Activated CD4-positive, CD25-positive, alpha-beta regulatory T cell treated with anti-CD3 and anti-CD28 coated beads, Interleukin-2, amount 50 U/mL, for 72 hours (primary cell): Measurements from ENCODE around the gene CCN5.
"Not testable (repeated sequence)": the region's sequence is repeated elsewhere in the genome, so short reads cannot be mapped to it uniquely, and the experiment has no call there.

Experiments
- DNase-seq: peaks from one replicate; pipeline ENCODE4 v3.0.0; 2021

The CCN5 gene

GRCh38 chr20:44695674-44696300, 19.4 kb upstream of the CCN5 start:
- no peak for DNase-seq

GRCh38 chr20:44696315-44696714, 18.9 kb upstream of the CCN5 start:
- DNase-seq, result no peak

DNA sequence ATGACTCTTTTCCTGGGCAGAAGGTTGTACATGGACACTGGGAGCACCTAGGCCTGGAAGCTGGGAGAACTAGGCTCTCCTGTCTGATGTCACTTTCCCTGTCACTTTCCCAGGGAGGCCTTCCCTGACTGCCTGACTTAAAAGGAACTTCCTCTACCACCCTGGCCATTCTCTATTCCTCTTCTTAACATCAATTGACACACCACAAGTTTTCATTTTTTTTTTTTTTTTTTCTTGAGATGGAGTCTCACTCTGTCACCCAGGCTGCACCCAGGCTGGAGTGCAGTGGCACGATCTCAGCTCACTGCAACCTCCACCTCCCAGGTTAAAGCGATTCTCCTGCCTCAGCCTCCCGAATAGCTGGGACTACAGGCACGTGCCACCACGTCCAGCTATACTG, 18.1 kb upstream of the CCN5 start:
- not testable (repeated sequence) for DNase-seq

DNA sequence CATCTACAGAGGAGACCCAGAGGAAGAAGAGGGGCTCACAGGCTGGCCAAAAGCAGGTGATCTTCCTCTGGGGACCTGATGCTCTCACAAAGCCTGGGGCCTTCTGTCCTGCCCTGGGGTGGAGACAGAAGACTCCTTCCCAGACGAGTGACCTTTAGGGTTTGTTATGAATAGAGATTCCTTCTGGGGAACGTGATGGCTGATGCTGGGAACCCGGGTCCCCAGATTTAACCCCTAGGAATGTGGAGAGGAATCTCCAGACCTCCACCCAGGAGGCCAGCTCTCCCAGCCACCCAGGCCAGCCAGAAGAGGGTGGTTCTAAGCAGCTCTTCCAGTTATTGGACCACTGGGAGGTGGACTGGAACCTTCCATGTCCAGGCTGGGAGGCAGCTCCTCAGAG, 16.8 kb upstream of the CCN5 start:
- no peak for DNase-seq

DNA sequence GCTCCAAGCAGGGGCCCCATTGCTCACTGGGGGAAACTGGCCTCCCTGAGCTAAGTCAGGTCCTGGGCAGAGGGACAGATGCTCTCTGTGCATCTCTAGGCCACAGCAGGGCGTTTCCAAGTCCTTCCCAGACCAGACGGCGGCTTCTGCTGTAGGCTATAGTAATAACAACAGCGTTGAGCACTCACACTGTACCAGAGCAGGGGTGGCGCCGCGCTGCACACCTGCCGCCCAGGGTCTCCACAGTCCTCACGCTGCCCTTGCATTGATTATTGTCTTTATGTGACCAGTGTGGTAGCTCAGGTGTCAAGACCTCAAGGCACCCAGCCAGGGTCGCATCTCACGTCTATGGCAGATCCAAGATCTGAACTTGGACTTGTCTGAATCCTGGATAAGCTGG, 14.9 kb upstream of the CCN5 start:
- DNase-seq, result no peak

DNA sequence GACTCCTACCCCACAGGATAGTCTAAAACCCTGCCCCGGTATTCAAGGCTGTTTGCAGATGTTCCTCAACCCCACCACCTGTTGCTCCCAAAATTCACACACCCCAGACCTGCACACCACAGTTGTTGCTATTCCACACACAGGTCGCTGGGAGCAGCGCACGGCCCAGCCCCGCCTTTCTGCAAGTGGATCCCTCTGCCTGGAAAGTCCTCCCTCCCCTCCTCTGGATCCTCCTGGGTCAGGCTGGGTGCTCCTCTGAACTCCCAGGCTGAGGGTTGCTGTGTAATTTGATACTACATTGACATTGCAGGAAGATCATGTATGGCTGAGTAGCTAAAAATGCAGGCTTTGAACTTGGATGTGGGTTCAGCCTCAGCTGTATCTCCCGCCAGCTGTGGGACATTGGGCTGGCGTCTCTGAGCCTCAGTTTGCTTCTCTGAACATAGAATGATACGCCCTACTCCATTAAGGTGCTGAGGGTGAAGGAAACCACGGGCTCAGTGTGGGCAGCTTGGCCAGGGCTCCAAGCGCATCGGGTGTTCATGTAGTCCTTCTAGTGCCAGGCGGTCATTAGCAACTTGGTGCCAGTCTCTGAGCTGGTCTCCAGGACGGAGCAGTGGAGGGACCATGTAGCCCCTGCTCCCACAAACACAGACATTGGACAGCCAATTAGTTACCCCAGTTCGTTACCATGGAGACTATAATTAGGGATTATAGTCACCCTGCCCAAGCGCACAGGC, 13.9 kb upstream of the CCN5 start:
- no peak for DNase-seq

GRCh38 chr20:44701858-44702256, 13.3 kb upstream of the CCN5 start:
- no peak for DNase-seq

DNA sequence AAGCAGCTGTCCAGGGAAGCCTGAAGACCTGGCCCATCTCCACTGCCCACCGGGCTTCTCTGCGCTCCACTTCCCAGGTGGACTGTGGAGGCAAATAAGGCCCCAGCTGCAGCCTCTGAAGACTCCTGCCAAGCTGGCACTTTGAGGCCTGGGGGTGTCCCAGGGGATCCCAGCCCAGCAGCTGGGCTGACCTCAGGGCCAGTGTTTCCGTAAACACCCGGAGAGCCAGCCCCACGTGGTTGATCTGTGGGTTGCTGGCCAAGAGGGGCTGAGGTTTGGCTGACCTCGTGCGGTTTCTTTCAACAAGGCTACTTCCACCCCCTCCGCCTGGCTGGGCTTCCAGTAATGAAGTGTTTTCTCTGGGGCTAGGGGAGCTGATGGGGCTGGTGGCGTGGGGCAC, 12.4 kb upstream of the CCN5 start:
- no peak for DNase-seq

DNA sequence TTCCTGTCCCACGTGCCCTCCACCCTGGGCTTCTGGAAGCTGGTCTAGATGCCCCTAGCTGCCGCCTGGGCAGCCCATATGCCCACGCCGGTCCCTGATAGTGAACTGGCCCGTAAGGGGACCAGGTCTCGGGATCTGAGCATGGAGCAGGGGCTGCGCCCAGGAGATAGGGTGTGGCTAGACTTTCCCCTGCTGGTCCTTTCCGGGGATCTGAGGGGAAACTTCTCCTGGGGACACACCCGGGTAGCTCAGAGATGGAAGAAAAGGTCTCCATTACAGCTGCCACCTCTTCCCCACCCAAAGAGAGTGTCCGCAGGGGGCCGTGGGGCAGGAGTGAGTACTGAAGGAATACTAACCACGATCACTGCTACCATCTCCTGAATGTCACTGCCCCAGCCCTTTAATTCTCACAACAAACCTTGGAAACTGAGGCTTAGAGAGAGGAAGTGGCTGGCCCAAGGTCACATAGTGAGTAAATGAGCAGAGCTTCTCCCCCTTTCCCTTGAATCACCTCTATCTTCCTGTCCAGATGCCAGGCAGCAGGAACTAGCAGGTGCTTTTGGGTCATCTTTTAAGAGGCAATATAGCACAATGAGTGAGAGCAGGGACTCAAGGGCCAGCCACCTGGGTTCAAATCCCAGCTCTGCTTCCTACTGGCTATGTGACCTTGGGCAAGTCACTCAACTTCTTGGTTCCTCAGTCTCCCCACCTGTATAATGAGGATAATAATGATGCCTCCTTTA, 11.8 kb upstream of the CCN5 start:
- no peak for DNase-seq

GRCh38 chr20:44703956-44704488, 11.1 kb upstream of the CCN5 start:
- DNase-seq, result no peak

DNA sequence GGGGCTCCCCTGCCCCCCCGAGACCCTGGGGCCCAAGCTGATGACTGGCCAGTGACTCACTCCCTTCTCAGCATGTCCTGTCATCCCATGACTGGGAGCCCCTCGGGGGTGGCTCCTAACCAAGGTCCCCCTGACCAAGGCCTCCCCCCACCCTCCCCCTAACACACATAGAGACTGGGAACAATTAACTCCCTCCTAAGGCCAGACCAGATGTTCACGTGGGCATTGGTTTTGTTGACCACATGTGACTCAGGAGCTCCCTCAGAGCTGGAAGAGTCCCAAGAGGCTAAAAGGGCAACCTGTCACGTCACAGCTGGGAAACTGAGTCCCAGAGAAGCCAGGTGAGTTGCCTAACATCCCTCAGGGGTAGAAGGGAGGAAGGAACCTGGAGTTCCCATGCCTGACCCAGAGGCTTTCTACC, 10.6 kb upstream of the CCN5 start:
- no peak for DNase-seq

GRCh38 chr20:44705364-44706094, 9.6 kb upstream of the CCN5 start:
- no peak for DNase-seq

DNA sequence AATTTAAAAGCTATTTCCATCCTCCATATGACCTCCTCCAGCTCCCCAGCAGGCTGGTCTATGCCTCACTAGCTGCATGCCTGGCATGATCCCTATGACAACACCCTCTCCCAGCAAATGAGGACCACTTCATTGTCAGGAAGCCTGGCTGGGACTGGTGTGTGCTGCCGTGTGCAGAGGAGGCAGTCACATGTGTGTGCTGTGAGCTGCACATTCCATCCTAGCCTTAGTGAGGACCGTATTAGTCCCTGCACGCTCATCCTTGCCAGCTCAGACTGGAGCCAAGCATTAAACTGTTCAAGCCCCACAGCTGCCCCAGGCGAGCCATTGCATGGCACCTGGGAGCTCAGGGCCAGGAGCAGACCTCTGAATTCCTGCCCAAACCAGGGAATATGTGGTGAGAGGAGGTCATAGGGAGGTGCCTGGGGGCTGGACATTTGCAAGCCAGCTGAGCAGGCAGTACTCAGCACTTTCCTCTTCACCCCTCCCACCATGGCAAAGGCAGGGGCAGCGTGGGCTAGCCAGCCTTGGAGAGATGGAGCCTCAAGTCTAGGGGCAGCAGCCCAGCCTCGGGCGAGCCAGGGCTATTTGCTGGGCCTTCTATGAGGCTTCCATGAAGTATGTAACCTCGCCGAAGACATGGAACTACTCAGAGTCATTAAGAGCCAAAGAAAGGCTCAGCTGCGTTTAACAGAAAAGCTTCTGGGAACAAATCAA, 8.7 kb upstream of the CCN5 start:
- no peak for DNase-seq

DNA sequence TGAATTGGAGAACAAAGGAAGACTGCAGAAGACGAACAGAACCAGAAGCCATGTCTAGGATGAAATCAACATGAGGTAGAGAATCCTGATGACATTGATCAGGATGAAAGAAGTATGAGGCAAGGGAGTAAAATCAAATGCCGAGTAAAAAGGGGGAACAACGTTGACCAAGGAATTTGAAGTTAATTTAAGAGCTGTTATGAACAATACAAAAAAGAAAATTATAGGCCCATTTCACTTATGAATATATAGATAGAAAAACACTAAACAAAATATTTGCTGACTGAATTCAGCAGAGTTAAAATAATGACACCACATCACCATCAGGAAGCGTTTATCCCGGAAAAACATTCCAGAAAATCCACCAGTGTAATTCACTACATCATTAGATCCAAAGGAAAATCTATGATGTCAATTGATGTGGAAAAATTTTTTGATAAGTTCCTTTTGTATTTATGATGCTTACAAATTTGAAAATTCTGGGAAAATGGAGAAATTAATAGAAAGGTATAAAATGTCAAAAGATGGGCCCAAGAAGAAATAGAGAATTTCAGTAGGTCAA, 8.1 kb upstream of the CCN5 start:
- no peak for DNase-seq

DNA sequence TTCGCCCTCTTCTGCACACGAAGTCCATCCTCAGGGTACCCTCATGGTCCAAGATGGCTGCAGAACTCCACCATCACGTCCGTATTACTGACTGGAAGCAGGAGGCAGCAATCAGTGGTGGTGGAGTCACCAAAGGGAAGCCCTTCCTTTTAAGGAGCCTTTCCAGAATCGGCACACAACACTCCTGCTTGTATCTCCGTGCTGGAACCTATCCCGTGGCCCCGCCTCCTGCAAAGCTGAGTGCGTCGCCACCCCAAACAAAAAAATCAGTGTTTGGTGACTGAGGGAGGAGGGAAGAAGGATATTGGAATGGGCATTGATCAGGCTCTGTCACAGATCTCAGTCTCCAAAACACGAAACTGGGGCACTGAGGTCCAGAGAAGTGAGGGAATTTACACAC, 5.8 kb upstream of the CCN5 start:
- no peak for DNase-seq

GRCh38 chr20:44709797-44710196, 5.4 kb upstream of the CCN5 start:
- DNase-seq, result no peak

GRCh38 chr20:44711237-44711636, 3.9 kb upstream of the CCN5 start:
- no peak for DNase-seq

DNA sequence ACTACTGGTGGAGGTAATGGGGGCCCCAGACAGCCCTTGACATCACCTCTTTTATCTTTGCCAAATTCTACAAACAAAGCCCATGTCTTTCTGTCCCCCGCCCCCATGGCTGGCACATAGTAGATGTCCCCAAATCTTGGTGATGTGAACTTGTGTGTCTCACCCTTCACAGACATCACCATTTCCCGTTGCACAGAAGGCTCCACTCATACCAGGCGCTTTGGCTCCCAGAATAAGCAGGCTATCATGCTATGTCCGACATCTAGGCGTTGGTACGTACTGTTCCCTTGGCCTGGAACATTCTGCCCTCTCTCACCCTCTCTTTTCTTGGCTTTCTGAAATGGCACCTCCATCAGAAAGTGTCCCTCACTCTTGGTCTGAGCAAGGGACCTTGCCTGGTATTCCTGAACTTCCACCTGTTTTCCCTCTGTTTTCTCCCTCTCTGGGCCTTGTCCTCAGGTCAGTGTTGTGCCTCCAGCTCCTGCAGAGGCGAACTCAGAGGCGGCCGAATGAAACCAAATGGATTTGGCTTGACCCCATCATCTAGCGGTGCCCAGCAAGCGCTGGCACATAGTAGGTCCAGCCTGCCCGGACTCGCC, 968 bp upstream of the CCN5 start:
- no peak for DNase-seq

DNA sequence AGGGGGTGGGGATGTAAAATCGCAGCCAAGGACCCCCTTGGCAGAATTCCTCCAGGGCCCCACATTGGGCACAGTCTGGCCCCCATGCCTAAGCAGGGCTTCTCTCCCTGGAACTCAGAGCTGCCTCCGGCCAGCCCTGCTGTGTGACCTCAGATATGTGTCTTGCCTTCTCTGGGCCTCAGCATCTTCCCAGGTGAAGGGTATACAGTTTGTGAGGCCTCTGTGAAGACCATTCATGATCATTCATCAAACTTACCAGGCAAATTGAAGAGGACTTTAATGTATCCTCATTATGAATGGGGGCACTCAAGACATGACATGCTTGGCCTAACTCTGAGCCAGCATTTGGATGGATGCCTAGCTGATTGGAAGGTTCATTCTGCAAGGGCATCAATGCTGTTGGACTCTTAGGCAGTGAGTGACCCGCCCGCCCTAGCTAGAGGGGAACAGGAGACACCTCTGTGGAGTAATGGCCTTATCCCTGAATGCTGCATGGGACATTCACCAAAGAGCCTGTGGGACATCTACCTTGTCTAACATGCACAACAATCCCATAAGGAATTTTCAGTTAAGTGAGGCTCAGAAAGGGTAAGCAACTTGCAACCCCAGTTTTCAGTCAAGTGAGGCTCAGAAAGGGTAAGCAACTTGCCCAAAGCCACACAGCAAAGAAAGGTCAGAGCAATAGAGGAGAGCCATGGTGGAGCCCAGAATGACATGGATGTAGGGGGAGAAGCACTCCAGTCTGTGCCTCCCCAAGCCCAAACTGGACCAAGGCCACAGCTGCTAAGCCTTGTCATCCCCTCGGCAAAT, 535 bp downstream of the CCN5 start:
- no peak for DNase-seq

GRCh38 chr20:44716309-44717106, 1.3 kb downstream of the CCN5 start:
- DNase-seq, result no peak
